SW 1271 (cell line): ENCODE data around the gene NR1H2.
"Not testable (repeated sequence)": the region's sequence is repeated elsewhere in the genome, so short reads cannot be mapped to it uniquely, and the experiment has no call there.

Experiments used
- DNase-seq, 2 experiments: peaks; one replicate each; lab custom pipeline; 2025; lab: John Stamatoyannopoulos, UW

The NR1H2 gene

GRCh38 chr19:50378169-50378862, 2.1 kb downstream of the NR1H2 start:
- no peak for DNase-seq

- DNase-seq = no peak
Observed at GRCh38 chr19:50378863-50379236, 2.6 kb downstream of the NR1H2 start.

- DNase-seq = no peak
Observed at GRCh38 chr19:50379602-50380001, 3.3 kb downstream of the NR1H2 start.

- no peak for DNase-seq
Observed at GRCh38 chr19:50380137-50380536, 3.9 kb downstream of the NR1H2 start.

GRCh38 chr19:50380751-50381151, 4.5 kb downstream of the NR1H2 start:
- no peak for DNase-seq

- DNase-seq = no peak
Observed at GRCh38 chr19:50381881-50382729, 5.8 kb downstream of the NR1H2 start.

GRCh38 chr19:50383001-50383851, 7.0 kb downstream of the NR1H2 start:
- no peak for DNase-seq

GRCh38 chr19:50383852-50384684, 7.8 kb downstream of the NR1H2 start, which contains the start of gene POLD1:
TSS of gene POLD1 (plus strand) at chr19:50384347. CDS start at chr19:50398852, 14,505 bp downstream.
- DNase-seq = peak; percentile 70 to 91

GRCh38 chr19:50384685-50385535, 8.7 kb downstream of the NR1H2 start:
- no peak for DNase-seq

GRCh38 chr19:50387176-50387867, 11.1 kb downstream of the NR1H2 start:
- no peak for DNase-seq

GRCh38 chr19:50387868-50388245, 11.6 kb downstream of the NR1H2 start:
- DNase-seq = no peak

- DNase-seq = not testable (repeated sequence)
Observed at GRCh38 chr19:50390295-50390694, 14.0 kb downstream of the NR1H2 start.

- not testable (repeated sequence) for DNase-seq
Observed at GRCh38 chr19:50390952-50391351, 14.7 kb downstream of the NR1H2 start.

- DNase-seq = no peak
Observed at GRCh38 chr19:50392759-50393158, 16.5 kb downstream of the NR1H2 start.

- no peak for DNase-seq
Observed at GRCh38 chr19:50393589-50393988, 17.3 kb downstream of the NR1H2 start.

- no peak for DNase-seq
Observed at GRCh38 chr19:50394017-50394416, 17.8 kb downstream of the NR1H2 start.

- DNase-seq = no peak
Observed at GRCh38 chr19:50398675-50399367, 22.6 kb downstream of the NR1H2 start.

GRCh38 chr19:50399368-50399745, 23.1 kb downstream of the NR1H2 start:
- no peak for DNase-seq
